SK-N-SH treated with all-trans-retinoic acid at 6 μM for 48 hours (cell line): ENCODE measurements around the gene MKNK2.
A peak's percentile ranks its signal among the peaks of the same experiment; 100 is the strongest.

ENCODE experiments used
- GLIS3 ChIP-seq: fragments of 250-450 bp; sonication (Bioruptor Pico); IDR thresholded peaks from 2 replicates; pipeline ENCODE4 v1.5.0; 2020; ENCODE audit warnings: mild to moderate bottlenecking, moderate library complexity
- PPARA ChIP-seq: fragments of 250-450 bp; sonication (Bioruptor Pico); IDR thresholded peaks from 2 replicates; pipeline ENCODE4 v1.5.0; 2020; ENCODE audit warnings: mild to moderate bottlenecking, borderline replicate concordance
- RARB ChIP-seq: fragments of 250-450 bp; sonication (Bioruptor Pico); IDR thresholded peaks from 2 replicates; pipeline ENCODE4 v1.8.0; 2021; ENCODE audit warnings: mild to moderate bottlenecking, moderate library complexity
- TOX ChIP-seq: fragments of 250-450 bp; sonication (Bioruptor Pico); IDR thresholded peaks from 2 replicates; pipeline ENCODE4 v1.8.0; 2021; ENCODE audit warnings: mild to moderate bottlenecking, moderate library complexity, borderline replicate concordance
- ZFP30 ChIP-seq: fragments of 450-650 bp; formaldehyde crosslinking; IDR thresholded peaks from 2 replicates; pipeline ENCODE4 v1.5.0; 2022; ENCODE audit warnings: mild to moderate bottlenecking, moderate library complexity
- ZNF8 ChIP-seq: fragments of 450-650 bp; formaldehyde crosslinking; IDR thresholded peaks from 2 replicates; pipeline ENCODE4 v1.5.0; 2020; ENCODE audit warnings: mild to moderate bottlenecking, moderate library complexity
- TF ChIP-seq, protein P1 (sequence below): fragments of 250-450 bp; sonication (Bioruptor Pico); IDR thresholded peaks from 2 replicates; pipeline ENCODE4 v1.8.0; 2021; ENCODE audit warnings: low read depth, mild to moderate bottlenecking, moderate library complexity, borderline replicate concordance
- TF ChIP-seq, protein P2 (sequence below): fragments of 250-450 bp; sonication (Bioruptor Pico); IDR thresholded peaks from 2 replicates; pipeline ENCODE4 v1.5.0; 2020; ENCODE audit warnings: mild to moderate bottlenecking, moderate library complexity
- TF ChIP-seq, protein P3 (sequence below): fragments of 250-450 bp; sonication (Bioruptor Pico); IDR thresholded peaks from 2 replicates; pipeline ENCODE4 v1.8.0; 2020; ENCODE audit warnings: mild to moderate bottlenecking, moderate library complexity, borderline replicate concordance
- TF ChIP-seq, protein P4 (sequence below): fragments of 250-450 bp; sonication (Bioruptor Pico); IDR thresholded peaks from 2 replicates; pipeline ENCODE4 v1.5.1; 2020; ENCODE audit warnings: low read depth, mild to moderate bottlenecking, moderate library complexity
- TF ChIP-seq, protein P5 (sequence below): fragments of 250-450 bp; sonication (Bioruptor Pico); IDR thresholded peaks from 2 replicates; pipeline ENCODE4 v1.5.1; 2021; ENCODE audit warnings: mild to moderate bottlenecking, moderate library complexity

DNA sequence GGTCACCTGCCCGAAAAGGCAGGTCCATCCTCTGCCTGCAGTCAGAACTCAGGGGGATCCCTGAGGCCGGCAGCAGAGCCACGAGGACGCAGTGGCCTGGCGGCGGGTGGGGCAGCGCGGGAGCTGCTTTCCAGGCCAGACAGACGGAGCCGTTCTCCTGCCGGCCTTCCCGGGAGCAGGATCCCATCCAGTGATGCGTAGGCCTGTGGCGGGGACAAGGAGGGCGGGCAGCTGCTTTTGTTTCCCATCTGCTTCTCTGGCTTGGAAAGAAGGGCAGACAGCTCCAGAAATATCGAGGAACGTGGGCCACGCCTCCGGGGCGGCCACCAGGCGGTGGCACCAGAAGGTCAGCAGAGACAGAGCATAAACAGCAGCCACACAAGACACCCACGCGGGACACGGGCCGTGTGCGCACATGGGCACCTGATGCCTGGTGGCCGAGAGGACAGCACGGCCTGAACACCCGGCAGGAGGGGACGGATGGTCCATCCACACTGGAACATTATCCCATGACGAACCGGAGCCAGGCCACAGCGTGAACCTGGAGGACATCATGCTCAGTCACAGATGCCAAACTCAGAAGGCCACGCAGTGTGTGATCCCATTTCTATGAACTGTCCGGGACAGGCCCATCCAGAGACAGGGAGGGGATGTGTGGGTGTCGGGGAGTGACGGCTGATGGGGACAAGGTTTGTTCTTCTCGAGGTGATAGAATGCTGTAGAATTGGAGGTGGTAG is 13.9 kb upstream of the MKNK2 start:
- TF ChIP-seq RARB (CRISPR knock-in tag) (no peak), TOX (CRISPR knock-in tag) (no peak), GLIS3 (CRISPR knock-in tag) (no peak), ZFP30 (CRISPR knock-in tag) (no peak), PPARA (CRISPR knock-in tag) (0 out of 2 replicates have a peak, but pooled peaks have one; percentile 24), ZNF8 (CRISPR knock-in tag) (no peak)
- TF ChIP-seq, protein P1, sequence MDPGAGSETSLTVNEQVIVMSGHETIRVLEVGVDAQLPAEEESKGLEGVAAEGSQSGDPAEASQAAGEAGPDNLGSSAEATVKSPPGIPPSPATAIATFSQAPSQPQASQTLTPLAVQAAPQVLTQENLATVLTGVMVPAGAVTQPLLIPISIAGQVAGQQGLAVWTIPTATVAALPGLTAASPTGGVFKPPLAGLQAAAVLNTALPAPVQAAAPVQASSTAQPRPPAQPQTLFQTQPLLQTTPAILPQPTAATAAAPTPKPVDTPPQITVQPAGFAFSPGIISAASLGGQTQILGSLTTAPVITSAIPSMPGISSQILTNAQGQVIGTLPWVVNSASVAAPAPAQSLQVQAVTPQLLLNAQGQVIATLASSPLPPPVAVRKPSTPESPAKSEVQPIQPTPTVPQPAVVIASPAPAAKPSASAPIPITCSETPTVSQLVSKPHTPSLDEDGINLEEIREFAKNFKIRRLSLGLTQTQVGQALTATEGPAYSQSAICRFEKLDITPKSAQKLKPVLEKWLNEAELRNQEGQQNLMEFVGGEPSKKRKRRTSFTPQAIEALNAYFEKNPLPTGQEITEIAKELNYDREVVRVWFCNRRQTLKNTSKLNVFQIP = no peak
- TF ChIP-seq, protein P2, sequence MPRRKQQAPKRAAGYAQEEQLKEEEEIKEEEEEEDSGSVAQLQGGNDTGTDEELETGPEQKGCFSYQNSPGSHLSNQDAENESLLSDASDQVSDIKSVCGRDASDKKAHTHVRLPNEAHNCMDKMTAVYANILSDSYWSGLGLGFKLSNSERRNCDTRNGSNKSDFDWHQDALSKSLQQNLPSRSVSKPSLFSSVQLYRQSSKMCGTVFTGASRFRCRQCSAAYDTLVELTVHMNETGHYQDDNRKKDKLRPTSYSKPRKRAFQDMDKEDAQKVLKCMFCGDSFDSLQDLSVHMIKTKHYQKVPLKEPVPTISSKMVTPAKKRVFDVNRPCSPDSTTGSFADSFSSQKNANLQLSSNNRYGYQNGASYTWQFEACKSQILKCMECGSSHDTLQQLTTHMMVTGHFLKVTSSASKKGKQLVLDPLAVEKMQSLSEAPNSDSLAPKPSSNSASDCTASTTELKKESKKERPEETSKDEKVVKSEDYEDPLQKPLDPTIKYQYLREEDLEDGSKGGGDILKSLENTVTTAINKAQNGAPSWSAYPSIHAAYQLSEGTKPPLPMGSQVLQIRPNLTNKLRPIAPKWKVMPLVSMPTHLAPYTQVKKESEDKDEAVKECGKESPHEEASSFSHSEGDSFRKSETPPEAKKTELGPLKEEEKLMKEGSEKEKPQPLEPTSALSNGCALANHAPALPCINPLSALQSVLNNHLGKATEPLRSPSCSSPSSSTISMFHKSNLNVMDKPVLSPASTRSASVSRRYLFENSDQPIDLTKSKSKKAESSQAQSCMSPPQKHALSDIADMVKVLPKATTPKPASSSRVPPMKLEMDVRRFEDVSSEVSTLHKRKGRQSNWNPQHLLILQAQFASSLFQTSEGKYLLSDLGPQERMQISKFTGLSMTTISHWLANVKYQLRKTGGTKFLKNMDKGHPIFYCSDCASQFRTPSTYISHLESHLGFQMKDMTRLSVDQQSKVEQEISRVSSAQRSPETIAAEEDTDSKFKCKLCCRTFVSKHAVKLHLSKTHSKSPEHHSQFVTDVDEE (CRISPR knock-in tag) = no peak
- TF ChIP-seq, protein P3, sequence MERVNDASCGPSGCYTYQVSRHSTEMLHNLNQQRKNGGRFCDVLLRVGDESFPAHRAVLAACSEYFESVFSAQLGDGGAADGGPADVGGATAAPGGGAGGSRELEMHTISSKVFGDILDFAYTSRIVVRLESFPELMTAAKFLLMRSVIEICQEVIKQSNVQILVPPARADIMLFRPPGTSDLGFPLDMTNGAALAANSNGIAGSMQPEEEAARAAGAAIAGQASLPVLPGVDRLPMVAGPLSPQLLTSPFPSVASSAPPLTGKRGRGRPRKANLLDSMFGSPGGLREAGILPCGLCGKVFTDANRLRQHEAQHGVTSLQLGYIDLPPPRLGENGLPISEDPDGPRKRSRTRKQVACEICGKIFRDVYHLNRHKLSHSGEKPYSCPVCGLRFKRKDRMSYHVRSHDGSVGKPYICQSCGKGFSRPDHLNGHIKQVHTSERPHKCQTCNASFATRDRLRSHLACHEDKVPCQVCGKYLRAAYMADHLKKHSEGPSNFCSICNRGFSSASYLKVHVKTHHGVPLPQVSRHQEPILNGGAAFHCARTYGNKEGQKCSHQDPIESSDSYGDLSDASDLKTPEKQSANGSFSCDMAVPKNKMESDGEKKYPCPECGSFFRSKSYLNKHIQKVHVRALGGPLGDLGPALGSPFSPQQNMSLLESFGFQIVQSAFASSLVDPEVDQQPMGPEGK = no peak
- TF ChIP-seq, protein P4, sequence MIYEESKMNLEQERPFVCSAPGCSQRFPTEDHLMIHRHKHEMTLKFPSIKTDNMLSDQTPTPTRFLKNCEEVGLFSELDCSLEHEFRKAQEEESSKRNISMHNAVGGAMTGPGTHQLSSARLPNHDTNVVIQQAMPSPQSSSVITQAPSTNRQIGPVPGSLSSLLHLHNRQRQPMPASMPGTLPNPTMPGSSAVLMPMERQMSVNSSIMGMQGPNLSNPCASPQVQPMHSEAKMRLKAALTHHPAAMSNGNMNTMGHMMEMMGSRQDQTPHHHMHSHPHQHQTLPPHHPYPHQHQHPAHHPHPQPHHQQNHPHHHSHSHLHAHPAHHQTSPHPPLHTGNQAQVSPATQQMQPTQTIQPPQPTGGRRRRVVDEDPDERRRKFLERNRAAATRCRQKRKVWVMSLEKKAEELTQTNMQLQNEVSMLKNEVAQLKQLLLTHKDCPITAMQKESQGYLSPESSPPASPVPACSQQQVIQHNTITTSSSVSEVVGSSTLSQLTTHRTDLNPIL (CRISPR knock-in tag) = no peak
- TF ChIP-seq, protein P5, sequence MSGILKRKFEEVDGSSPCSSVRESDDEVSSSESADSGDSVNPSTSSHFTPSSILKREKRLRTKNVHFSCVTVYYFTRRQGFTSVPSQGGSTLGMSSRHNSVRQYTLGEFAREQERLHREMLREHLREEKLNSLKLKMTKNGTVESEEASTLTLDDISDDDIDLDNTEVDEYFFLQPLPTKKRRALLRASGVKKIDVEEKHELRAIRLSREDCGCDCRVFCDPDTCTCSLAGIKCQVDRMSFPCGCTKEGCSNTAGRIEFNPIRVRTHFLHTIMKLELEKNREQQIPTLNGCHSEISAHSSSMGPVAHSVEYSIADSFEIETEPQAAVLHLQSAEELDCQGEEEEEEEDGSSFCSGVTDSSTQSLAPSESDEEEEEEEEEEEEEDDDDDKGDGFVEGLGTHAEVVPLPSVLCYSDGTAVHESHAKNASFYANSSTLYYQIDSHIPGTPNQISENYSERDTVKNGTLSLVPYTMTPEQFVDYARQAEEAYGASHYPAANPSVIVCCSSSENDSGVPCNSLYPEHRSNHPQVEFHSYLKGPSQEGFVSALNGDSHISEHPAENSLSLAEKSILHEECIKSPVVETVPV = no peak
